HG03469 (cell line): ENCODE data around the gene ZNG1A.
A peak's percentile ranks its signal among the peaks of the same experiment; 100 is the strongest.
"Not testable (repeated sequence)": the region's sequence is repeated elsewhere in the genome, so short reads cannot be mapped to it uniquely, and the experiment has no call there.

Source experiments
- ATAC-seq: cut with Tn5 transposase; IDR thresholded peaks from one replicate; pipeline ENCODE4 v1.9.1; 2021; ENCODE audit warnings: mild to moderate bottlenecking, moderate library complexity, moderate number of reproducible peaks; ENCODE audit not compliant: unreplicated experiment

Gene ZNG1A

GRCh38 chr9:178970-179383 lies at the start of gene ZNG1A:
TSS of gene ZNG1A (minus strand) at chr9:179056. CDS start at chr9:178969, 87 bp downstream.
- ATAC-seq: not testable (repeated sequence)

GRCh38 chr9:227860-228259 lies 49.0 kb upstream of the ZNG1A start:
- no peak for ATAC-seq

- no peak for ATAC-seq
Measured at GRCh38 chr9:224582-225520, 46.0 kb upstream of the ZNG1A start.

- ATAC-seq: no peak
Measured at GRCh38 chr9:224026-224425, 45.2 kb upstream of the ZNG1A start.

- no peak for ATAC-seq
Measured at GRCh38 chr9:223152-223551, 44.3 kb upstream of the ZNG1A start.

GRCh38 chr9:221989-222776 lies 43.3 kb upstream of the ZNG1A start:
- ATAC-seq: no peak

GRCh38 chr9:219670-220365 lies 41.0 kb upstream of the ZNG1A start:
- ATAC-seq: no peak

GRCh38 chr9:219036-219435 lies 40.2 kb upstream of the ZNG1A start:
- not testable (repeated sequence) for ATAC-seq

- no peak for ATAC-seq
Measured at GRCh38 chr9:217950-218349, 39.1 kb upstream of the ZNG1A start.

- ATAC-seq: no peak
Measured at GRCh38 chr9:216866-217265, 38.0 kb upstream of the ZNG1A start.

GRCh38 chr9:215631-216155 lies 36.8 kb upstream of the ZNG1A start:
- no peak for ATAC-seq

- peak; percentile 70 for ATAC-seq
Measured at GRCh38 chr9:214648-215493, 36.0 kb upstream of the ZNG1A start, which contains the start of gene DOCK8. TSS of gene DOCK8 (plus strand) at chr9:214865. CDS start at chr9:214977, 112 bp downstream.

GRCh38 chr9:214351-214647 lies 35.4 kb upstream of the ZNG1A start:
- no peak for ATAC-seq

GRCh38 chr9:213901-214300 lies 35.0 kb upstream of the ZNG1A start:
- not testable (repeated sequence) for ATAC-seq

- no peak for ATAC-seq
Measured at GRCh38 chr9:212297-212696, 33.4 kb upstream of the ZNG1A start.

GRCh38 chr9:211557-211956 lies 32.7 kb upstream of the ZNG1A start:
- no peak for ATAC-seq

GRCh38 chr9:211036-211435 lies 32.2 kb upstream of the ZNG1A start:
- ATAC-seq: no peak

GRCh38 chr9:209143-209758 lies 30.4 kb upstream of the ZNG1A start:
- no peak for ATAC-seq

- ATAC-seq: no peak
Measured at GRCh38 chr9:206481-206880, 27.6 kb upstream of the ZNG1A start.

- ATAC-seq: not testable (repeated sequence)
Measured at GRCh38 chr9:199601-200000, 20.7 kb upstream of the ZNG1A start.
